ENCODE data around the gene FNDC5. TPM values are rescaled to one million over a fixed set of nuclear protein-coding genes. Genes with fewer than 3 reads are reported as not detected.

The FNDC5 gene
- total and polyA plus RNA-seq, 9 of the 15 experiments (the other 6 are each of a cell fraction or from before 2014, with no cell fraction given): 0.06 to 2.1 (median 0.22) TPM

DNA sequence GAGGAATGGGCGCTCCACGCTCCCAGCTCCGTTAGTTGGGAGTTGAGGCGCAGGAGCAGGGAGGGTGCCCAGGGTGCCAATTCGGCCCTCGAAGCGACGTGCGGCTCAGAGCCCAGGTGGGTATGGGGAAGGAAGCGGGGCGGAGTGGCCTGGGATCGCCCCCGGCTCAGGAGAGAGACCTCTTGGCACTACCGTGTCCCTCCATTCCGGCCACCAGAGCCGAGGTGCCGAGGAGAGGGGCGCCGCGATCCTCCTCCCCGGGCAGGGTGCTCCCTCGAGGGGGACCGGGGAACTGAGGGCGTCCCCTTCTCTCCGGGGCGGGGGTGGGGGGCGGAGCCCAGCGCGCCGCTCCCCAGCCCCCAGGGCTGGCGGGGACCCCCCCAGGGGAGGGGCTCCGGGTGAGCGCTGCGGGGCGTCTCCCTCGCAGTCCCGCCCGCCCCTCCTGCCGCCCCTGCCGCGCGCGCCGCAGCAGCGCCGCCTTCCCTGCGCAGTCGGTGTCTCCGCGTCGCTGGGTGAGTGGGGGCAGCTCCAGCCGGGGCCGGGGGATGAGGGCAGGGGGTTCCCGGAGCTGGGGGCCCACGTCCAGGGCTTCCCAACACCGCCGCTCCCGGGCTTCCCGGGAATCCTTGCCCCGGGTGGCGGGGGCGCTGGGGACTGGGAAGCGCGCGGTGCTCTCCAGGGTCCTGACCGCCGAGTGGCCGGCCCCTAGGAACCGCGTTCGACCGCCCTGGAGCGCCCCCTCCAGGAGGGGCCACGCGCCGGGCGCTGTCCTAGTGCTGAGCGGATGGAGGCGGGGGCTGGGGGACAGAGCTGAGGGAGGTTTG lies 15.5 kb upstream of the FNDC5 start, which contains the start of gene HPCA (continued):
- TF ChIP-seq JUN (IDR thresholded peaks at IDR 0.05; ENCODE audit: borderline replicate concordance, low read depth, low read length) (0 out of 2 replicates have a peak, but pooled peaks have one; percentile 16), JUN (CRISPR knock-in tag; IDR thresholded peaks at IDR 0.05; ENCODE audit: borderline replicate concordance) (peak; percentile 98), NFE2 (IDR thresholded peaks at IDR 0.05; ENCODE audit: low read depth) (no peak), TBL1XR1 (IDR thresholded peaks at IDR 0.05; ENCODE audit: low read length in 2 of 2) (0 out of 4 replicates have a peak, but pooled peaks of 1 of the 2 experiments have one; percentile 65), ZNF239 (CRISPR knock-in tag; IDR thresholded peaks at IDR 0.05) (peak; percentile 57; the same call in 1 of the 2 replicates), ELF2 (CRISPR knock-in tag; IDR thresholded peaks at IDR 0.05) (0 out of 2 replicates have a peak, but pooled peaks have one; percentile 37), POU5F1 (IDR thresholded peaks at IDR 0.05; ENCODE audit: borderline replicate concordance, low read depth, low read length, partially characterized antibody) (no peak)
- TF ChIP-seq, protein P1, sequence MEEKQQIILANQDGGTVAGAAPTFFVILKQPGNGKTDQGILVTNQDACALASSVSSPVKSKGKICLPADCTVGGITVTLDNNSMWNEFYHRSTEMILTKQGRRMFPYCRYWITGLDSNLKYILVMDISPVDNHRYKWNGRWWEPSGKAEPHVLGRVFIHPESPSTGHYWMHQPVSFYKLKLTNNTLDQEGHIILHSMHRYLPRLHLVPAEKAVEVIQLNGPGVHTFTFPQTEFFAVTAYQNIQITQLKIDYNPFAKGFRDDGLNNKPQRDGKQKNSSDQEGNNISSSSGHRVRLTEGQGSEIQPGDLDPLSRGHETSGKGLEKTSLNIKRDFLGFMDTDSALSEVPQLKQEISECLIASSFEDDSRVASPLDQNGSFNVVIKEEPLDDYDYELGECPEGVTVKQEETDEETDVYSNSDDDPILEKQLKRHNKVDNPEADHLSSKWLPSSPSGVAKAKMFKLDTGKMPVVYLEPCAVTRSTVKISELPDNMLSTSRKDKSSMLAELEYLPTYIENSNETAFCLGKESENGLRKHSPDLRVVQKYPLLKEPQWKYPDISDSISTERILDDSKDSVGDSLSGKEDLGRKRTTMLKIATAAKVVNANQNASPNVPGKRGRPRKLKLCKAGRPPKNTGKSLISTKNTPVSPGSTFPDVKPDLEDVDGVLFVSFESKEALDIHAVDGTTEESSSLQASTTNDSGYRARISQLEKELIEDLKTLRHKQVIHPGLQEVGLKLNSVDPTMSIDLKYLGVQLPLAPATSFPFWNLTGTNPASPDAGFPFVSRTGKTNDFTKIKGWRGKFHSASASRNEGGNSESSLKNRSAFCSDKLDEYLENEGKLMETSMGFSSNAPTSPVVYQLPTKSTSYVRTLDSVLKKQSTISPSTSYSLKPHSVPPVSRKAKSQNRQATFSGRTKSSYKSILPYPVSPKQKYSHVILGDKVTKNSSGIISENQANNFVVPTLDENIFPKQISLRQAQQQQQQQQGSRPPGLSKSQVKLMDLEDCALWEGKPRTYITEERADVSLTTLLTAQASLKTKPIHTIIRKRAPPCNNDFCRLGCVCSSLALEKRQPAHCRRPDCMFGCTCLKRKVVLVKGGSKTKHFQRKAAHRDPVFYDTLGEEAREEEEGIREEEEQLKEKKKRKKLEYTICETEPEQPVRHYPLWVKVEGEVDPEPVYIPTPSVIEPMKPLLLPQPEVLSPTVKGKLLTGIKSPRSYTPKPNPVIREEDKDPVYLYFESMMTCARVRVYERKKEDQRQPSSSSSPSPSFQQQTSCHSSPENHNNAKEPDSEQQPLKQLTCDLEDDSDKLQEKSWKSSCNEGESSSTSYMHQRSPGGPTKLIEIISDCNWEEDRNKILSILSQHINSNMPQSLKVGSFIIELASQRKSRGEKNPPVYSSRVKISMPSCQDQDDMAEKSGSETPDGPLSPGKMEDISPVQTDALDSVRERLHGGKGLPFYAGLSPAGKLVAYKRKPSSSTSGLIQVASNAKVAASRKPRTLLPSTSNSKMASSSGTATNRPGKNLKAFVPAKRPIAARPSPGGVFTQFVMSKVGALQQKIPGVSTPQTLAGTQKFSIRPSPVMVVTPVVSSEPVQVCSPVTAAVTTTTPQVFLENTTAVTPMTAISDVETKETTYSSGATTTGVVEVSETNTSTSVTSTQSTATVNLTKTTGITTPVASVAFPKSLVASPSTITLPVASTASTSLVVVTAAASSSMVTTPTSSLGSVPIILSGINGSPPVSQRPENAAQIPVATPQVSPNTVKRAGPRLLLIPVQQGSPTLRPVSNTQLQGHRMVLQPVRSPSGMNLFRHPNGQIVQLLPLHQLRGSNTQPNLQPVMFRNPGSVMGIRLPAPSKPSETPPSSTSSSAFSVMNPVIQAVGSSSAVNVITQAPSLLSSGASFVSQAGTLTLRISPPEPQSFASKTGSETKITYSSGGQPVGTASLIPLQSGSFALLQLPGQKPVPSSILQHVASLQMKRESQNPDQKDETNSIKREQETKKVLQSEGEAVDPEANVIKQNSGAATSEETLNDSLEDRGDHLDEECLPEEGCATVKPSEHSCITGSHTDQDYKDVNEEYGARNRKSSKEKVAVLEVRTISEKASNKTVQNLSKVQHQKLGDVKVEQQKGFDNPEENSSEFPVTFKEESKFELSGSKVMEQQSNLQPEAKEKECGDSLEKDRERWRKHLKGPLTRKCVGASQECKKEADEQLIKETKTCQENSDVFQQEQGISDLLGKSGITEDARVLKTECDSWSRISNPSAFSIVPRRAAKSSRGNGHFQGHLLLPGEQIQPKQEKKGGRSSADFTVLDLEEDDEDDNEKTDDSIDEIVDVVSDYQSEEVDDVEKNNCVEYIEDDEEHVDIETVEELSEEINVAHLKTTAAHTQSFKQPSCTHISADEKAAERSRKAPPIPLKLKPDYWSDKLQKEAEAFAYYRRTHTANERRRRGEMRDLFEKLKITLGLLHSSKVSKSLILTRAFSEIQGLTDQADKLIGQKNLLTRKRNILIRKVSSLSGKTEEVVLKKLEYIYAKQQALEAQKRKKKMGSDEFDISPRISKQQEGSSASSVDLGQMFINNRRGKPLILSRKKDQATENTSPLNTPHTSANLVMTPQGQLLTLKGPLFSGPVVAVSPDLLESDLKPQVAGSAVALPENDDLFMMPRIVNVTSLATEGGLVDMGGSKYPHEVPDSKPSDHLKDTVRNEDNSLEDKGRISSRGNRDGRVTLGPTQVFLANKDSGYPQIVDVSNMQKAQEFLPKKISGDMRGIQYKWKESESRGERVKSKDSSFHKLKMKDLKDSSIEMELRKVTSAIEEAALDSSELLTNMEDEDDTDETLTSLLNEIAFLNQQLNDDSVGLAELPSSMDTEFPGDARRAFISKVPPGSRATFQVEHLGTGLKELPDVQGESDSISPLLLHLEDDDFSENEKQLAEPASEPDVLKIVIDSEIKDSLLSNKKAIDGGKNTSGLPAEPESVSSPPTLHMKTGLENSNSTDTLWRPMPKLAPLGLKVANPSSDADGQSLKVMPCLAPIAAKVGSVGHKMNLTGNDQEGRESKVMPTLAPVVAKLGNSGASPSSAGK (IDR thresholded peaks at IDR 0.05): no peak
- TF ChIP-seq, protein P2, sequence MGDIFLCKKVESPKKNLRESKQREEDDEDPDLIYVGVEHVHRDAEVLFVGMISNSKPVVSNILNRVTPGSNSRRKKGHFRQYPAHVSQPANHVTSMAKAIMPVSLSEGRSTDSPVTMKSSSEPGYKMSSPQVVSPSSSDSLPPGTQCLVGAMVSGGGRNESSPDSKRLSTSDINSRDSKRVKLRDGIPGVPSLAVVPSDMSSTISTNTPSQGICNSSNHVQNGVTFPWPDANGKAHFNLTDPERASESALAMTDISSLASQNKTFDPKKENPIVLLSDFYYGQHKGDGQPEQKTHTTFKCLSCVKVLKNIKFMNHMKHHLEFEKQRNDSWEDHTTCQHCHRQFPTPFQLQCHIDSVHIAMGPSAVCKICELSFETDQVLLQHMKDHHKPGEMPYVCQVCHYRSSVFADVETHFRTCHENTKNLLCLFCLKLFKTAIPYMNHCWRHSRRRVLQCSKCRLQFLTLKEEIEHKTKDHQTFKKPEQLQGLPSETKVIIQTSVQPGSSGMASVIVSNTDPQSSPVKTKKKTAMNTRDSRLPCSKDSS (IDR thresholded peaks at IDR 0.05; ENCODE audit: low read depth, partially characterized antibody): no peak
- TF ChIP-seq, protein P3, sequence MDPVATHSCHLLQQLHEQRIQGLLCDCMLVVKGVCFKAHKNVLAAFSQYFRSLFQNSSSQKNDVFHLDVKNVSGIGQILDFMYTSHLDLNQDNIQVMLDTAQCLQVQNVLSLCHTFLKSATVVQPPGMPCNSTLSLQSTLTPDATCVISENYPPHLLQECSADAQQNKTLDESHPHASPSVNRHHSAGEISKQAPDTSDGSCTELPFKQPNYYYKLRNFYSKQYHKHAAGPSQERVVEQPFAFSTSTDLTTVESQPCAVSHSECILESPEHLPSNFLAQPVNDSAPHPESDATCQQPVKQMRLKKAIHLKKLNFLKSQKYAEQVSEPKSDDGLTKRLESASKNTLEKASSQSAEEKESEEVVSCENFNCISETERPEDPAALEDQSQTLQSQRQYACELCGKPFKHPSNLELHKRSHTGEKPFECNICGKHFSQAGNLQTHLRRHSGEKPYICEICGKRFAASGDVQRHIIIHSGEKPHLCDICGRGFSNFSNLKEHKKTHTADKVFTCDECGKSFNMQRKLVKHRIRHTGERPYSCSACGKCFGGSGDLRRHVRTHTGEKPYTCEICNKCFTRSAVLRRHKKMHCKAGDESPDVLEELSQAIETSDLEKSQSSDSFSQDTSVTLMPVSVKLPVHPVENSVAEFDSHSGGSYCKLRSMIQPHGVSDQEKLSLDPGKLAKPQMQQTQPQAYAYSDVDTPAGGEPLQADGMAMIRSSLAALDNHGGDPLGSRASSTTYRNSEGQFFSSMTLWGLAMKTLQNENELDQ (CRISPR knock-in tag; IDR thresholded peaks at IDR 0.05; ENCODE audit: borderline replicate concordance): peak; percentile 99

Measured in K562 (cell line).